ENCODE results near the gene MLEC. TPM values are rescaled to one million over a fixed set of nuclear protein-coding genes. Genes with fewer than 3 reads are reported as not detected.

The MLEC gene
- total RNA-seq, 4 donors from 2014 or later, result 37.8 to 55.5 (median 46.3) TPM

DNA sequence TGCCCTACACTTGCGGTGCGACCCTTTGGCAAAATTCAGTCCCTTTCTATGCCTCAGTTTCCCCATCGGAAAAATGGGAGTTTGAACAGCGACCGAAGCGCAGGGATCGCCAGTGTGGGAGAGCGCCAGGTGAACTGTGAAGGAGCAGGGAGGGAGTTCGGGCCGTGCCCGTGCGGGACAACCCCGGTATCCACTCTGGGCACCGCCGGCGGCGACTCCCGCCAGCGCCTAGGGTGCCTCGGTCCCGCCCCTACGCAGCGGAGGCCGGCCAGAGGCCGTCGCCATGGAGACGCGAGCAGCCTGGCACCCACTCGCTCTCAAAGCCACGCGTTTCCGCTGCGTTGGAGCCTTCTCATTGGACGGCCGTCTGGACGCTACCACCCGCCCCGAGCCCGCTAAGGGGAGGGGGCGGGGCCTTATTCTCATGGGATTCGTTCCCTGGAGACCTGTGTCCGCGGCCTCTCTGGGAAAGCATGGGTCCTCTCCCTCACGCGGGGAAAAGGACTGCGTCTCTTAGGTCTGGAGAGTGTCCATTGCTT lies 729 bp upstream of the MLEC start:
- TF ChIP-seq POLR2A (IDR thresholded peaks at IDR 0.05; ENCODE audit: low read depth) (peak; percentile 24), CTCF (IDR thresholded peaks at IDR 0.05) (no peak), POLR2AphosphoS5 (IDR thresholded peaks at IDR 0.05) (peak; percentile 53 to 83), EP300 (IDR thresholded peaks at IDR 0.05) (no peak)
- peak overlapping the region; percentile 84 to 98 (median 88) for H3K4me3 ChIP-seq
- no peaks in the 10 kb centered on the region for H3K27me3 ChIP-seq
- no peaks in the 10 kb centered on the region for H3K9me3 ChIP-seq
- 1% methylated on average over 25 of the region's 46 CpGs for whole genome bisulfite sequencing
- intact Hi-C loops (cut with DNase I), result loop anchor here (5.0 kb wide), 1 partner anchor 34 kb away; no protein-coding TSS in a partner anchor
- H3K36me3 ChIP-seq, result no peaks in the 10 kb centered on the region
- DNase-seq (ENCODE audit: extremely low spot score), result peak; percentile 99
- H3K27ac ChIP-seq (replicated peaks in 1 of 4), result peak overlapping the region; percentile 94 to 96 (median 94)
- H3K4me1 ChIP-seq, result peaks cover 34 to 48% (median 42%) of the 10 kb centered on the region in 4 donors

DNA sequence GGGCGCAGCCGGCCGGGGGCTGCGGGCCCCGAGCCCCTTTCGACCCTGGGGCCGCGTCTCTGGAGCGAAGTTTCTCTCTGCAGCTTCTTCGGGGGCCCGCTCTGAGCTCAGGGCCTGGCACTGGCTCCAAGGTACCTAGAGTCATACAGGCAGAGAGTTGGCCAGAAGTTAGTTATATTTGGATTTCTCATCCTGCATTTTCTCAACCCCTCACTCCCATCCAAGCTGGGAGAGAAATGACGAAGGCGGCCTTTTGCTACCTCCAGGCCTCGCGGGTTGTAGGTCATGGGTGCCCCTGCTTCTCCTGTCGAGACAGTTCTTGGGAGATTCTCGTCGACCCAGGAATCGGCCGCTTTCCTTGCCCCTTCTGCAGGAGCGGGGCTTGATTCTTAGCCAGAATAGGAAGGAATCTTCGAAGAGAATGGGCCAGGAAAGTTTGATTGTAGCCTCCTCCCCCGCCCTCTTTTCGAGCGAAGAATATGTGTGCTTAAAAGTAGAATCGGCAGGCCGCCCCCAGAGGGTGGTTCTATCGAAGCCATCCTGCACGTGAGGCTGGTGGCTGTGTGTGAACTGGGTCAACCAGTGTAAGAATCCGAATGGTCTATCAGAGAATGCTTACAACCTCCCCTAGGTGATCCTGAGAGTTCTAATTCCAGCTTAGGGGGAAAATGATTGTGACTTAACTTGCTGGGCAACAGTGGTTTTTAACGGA lies 785 bp downstream of the MLEC start:
- Histone ChIP-seq H3K4me1 (peaks cover 47 to 63% (median 56%) of the 10 kb centered on the region in 4 donors), H3K4me3 (peak overlapping the region; percentile 84 to 98 (median 88)), H3K9me3 (no peaks in the 10 kb centered on the region), H3K27ac (replicated peaks in 1 of 4) (peak overlapping the region; percentile 94 to 96 (median 94)), H3K36me3 (peaks cover 0 to under 1% (median 0%) of the 10 kb centered on the region in 4 donors), H3K27me3 (no peaks in the 10 kb centered on the region)
- intact Hi-C loops (cut with DNase I), result loop anchor here (2.0 to 5.0 kb wide), 2 partner anchors 23 to 35 kb away; partner anchors contain the start of gene UNC119B
- 0% methylated on average over 28 of the region's 31 CpGs for WGBS
- TF ChIP-seq POLR2AphosphoS5 (IDR thresholded peaks at IDR 0.05), result no peak
- TF ChIP-seq POLR2A (IDR thresholded peaks at IDR 0.05; ENCODE audit: low read depth), result no peak
- TF ChIP-seq CTCF (IDR thresholded peaks at IDR 0.05), result no peak
- TF ChIP-seq EP300 (IDR thresholded peaks at IDR 0.05), result no peak
- DNase-seq (ENCODE audit: extremely low spot score), result no peak

DNA sequence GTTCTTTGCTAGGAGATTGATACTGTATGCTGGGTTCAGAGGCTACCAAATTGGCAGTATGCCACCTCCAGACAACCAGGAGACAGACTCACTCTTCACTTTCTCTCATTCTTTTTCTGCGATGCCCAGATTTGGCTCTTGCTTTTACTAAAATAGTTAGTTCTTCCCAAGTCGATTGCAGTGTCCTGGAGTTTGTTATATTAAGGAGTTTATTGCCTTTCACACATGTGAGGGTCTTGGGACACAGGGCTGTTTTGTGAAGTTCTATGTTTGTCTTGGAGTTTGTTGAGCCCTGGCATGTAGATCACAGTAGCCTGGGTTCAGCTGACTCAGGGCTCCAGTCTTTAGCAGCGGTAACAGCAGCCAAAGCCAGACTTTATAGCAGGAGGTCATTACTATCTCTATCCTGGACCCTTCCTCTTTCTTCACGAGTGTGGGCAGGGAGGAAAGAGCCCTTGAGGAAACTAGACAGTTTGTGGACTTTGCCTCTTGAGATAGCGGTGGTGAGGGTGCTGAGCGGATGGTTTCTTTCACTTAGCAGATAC lies 1.6 kb downstream of the MLEC start:
- H3K27ac ChIP-seq (replicated peaks in 1 of 4), result peak overlapping the region; percentile 94 to 96 (median 94)
- peaks cover 0 to 9% (median 0%) of the 10 kb centered on the region in 4 donors for H3K36me3 ChIP-seq
- no peak for TF ChIP-seq POLR2A (IDR thresholded peaks at IDR 0.05; ENCODE audit: low read depth)
- no peak for TF ChIP-seq EP300 (IDR thresholded peaks at IDR 0.05)
- TF ChIP-seq POLR2AphosphoS5 (IDR thresholded peaks at IDR 0.05), result no peak
- TF ChIP-seq CTCF (IDR thresholded peaks at IDR 0.05), result no peak
- 17% methylated on average over 6 of the region's 6 CpGs for WGBS
- H3K4me3 ChIP-seq, result peak overlapping the region; percentile 84 to 98 (median 88)
- H3K4me1 ChIP-seq, result peaks cover 52 to 70% (median 60%) of the 10 kb centered on the region in 4 donors
- H3K27me3 ChIP-seq, result no peaks in the 10 kb centered on the region
- H3K9me3 ChIP-seq, result no peaks in the 10 kb centered on the region
- intact Hi-C loops (cut with DNase I), result loop anchor here (2.0 to 5.0 kb wide), 2 partner anchors 22 to 36 kb away; partner anchors contain the start of gene UNC119B
- no peak for DNase-seq (ENCODE audit: extremely low spot score)

DNA sequence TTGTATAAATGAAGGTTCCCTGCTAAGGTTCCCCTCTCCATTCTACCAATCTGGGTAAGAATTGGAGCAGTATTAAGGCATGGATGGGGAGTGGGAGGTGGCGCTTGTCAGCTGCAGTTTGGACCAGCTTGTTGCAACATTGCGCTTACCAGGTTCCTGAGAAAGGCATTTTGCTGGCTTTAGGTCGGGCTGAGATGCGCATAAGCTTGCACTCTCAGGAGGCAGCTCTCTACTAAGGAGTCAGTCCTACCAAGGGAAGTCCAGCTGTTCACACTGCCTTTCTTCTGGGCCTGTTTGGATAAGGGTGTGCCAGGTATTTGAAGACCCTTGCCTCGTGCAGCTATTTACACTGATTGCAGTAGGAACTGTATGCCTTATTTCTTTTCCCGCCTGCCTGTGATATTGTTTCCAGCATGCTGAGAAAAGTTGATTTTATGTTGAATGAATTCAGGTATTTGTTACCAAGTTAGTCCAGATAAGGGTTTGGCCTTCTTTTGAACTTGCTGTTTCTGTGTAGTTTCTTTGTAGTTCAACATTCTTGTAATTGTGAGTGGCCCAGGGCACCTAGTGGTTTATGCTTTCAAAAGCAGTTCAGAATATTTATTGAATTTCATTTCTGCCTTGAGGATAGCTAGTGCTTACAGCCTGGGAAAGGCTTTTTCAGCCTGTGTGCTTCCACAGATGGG lies 2.6 kb downstream of the MLEC start:
- H3K9me3 ChIP-seq, result no peaks in the 10 kb centered on the region
- H3K27me3 ChIP-seq, result no peaks in the 10 kb centered on the region
- no peak for TF ChIP-seq POLR2AphosphoS5 (IDR thresholded peaks at IDR 0.05)
- intact Hi-C loops (cut with DNase I), result loop anchor here (2.0 to 5.0 kb wide), 2 partner anchors 21 to 37 kb away; partner anchors contain the start of gene UNC119B
- H3K27ac ChIP-seq (replicated peaks in 1 of 4), result peak overlapping the region in 1 of 4 donors; percentile 95
- no peak for DNase-seq (ENCODE audit: extremely low spot score)
- peak overlapping the region; percentile 84 to 98 (median 88) for H3K4me3 ChIP-seq
- peaks cover 3 to 16% (median 8%) of the 10 kb centered on the region in 4 donors for H3K36me3 ChIP-seq
- peaks cover 52 to 71% (median 60%) of the 10 kb centered on the region in 4 donors for H3K4me1 ChIP-seq
- 73% methylated on average over 6 of the region's 6 CpGs for WGBS

All from esophagus muscularis mucosa (tissue), 4 donors.